NCI-H748 (cell line): ENCODE measurements around the gene SERPINB6.
"Not testable (repeated sequence)": the region's sequence is repeated elsewhere in the genome, so short reads cannot be mapped to it uniquely, and the experiment has no call there.

Source experiments
- DNase-seq: peaks from one replicate; lab custom pipeline; 2025; ENCODE audit not compliant: unreplicated experiment; lab: John Stamatoyannopoulos, UW

SERPINB6 gene

GRCh38 chr6:2959909-2960719 is 11.3 kb downstream of the SERPINB6 start:
- DNase-seq: no peak

DNA sequence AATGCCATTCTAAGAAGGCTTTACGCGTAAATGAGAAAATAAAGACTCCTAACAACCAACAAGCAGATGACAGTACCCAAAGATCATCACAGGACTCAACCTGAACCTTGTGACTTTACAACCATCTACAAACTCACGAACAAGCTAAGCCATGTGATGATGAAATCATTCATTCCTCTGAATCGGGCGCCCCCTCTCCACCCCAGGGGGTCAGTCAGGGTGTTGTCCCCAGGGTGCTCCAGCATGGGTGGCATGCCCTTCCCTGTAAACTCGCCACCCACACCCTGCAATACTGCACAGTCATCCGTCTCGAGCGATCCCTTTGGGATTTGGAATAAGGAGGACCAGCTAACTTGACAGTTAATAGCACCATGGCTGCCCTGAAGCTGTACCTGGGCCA is 12.6 kb downstream of the SERPINB6 start:
- DNase-seq: no peak

DNA sequence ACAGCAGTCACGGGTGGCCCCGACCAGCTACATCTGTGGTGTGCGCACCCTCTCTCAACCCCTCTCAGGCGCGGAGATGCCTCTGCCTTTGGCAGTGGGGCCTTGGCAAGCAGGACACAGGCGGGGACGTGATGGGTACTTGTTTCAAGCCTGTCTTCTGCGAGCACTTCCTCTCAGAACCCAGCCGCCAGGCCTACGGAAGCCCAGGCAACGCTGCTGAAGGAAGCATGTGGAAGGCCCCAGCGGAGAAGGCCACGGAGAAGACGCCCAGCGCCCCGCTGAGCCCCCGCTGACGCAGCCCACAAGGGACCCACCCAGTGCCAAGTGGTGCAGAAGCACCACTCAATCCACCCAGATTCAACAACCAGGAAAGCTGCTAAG is 13.0 kb downstream of the SERPINB6 start:
- DNase-seq: no peak

- DNase-seq: no peak
Observed at GRCh38 chr6:2957696-2958330, 13.6 kb downstream of the SERPINB6 start.

- DNase-seq: no peak
Observed at GRCh38 chr6:2956930-2957685, 14.3 kb downstream of the SERPINB6 start.

- DNase-seq: no peak
Observed at GRCh38 chr6:2953098-2953497, 18.3 kb downstream of the SERPINB6 start.

GRCh38 chr6:2952557-2953095 is 18.7 kb downstream of the SERPINB6 start:
- DNase-seq: peak; percentile 88

DNA sequence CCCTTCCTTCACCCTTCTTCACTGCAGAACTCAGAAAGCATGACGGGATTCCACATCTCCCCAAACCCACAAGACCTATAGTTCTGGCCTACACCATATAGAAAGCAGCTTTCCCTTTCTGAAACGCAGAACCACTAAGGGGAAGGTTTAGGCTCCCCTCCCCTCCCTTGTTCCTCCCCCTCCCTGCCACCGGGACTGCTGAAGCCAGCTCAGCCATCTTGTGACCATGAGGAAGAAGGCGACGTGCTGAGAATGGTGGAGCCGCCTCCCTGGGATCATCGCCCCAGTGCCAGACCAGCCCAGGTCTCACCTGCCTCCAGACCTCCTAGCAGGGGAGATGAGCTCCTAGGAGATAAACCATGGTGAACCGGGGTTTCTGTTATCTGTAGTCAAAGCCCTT is 19.6 kb downstream of the SERPINB6 start:
- no peak for DNase-seq

GRCh38 chr6:2950713-2951112 is 20.7 kb downstream of the SERPINB6 start:
- DNase-seq: no peak

- no peak for DNase-seq
Observed at GRCh38 chr6:2949536-2950083, 21.8 kb downstream of the SERPINB6 start.

- no peak for DNase-seq
Observed at GRCh38 chr6:2949121-2949520, 22.2 kb downstream of the SERPINB6 start.

DNA sequence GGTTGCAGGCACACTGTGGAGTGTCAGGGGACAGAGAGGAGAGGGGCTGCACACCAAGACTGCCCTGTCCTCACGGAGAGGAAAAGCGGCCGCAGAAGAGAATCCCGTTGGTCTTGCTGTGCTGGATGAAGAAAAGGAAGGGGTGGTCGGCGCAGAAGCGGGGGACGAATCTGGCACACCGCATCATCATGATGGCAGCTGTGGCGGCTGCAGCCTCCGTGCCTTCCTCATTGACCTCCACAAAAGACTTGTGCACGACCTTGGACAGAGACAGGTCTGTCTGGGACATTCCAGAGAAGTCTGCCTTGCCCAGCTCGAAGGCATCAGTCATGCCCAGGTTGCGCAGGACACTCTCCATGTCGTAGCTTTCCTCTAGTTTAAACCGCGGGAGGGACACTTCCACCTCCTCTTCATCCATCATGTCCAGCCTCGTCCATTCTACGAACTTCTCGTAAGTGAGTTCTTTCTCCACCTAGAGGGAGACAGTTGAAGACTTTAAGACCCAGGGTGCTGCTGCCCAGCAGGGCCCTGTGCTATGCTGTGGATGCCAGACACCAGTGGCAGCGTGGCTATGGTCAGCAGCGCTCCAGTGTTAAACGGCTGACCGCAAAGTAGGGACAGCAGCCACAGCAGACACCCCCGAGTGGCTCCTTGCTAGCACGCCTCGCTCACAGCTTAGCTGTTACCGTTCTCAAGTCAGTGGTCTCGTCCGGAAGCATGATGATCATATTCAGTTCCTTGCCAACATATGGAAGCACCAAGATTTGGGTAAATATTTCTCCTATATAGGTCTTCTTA is 22.9 kb downstream of the SERPINB6 start:
- DNase-seq: no peak

DNA sequence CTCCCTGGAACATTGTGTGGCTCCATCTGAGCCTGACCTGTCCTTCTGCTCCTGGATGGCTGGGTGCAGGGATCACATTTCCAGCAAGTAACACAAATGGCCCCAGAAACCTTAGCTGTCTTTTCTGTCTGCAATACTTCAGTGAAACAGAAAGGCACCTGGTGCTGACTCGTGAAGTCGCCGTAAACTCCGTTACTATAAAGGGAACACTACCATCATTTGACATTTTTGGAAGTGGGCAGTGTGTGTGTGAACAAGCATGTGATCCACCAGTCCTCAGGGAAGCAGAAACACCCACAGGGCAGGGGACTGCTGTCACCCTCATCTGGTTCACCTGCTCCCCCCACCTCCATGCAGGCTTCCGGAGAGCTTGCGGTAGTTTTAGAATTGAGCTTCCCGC is 23.9 kb downstream of the SERPINB6 start:
- DNase-seq: no peak

DNA sequence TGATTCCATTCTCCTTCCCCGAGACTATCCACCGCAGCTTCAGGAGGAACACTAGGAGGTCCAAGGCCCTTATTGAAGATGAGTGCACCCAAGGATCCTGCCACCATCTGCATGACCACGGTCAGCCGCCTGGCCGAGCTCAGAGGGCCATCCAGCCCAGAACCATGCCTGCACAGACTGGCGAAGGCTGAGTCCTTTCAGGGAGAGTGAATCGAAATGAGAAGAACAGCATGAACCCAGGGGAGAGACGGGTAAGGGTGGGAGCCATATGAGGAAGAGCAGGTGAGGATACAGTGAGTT is 26.3 kb downstream of the SERPINB6 start:
- no peak for DNase-seq

DNA sequence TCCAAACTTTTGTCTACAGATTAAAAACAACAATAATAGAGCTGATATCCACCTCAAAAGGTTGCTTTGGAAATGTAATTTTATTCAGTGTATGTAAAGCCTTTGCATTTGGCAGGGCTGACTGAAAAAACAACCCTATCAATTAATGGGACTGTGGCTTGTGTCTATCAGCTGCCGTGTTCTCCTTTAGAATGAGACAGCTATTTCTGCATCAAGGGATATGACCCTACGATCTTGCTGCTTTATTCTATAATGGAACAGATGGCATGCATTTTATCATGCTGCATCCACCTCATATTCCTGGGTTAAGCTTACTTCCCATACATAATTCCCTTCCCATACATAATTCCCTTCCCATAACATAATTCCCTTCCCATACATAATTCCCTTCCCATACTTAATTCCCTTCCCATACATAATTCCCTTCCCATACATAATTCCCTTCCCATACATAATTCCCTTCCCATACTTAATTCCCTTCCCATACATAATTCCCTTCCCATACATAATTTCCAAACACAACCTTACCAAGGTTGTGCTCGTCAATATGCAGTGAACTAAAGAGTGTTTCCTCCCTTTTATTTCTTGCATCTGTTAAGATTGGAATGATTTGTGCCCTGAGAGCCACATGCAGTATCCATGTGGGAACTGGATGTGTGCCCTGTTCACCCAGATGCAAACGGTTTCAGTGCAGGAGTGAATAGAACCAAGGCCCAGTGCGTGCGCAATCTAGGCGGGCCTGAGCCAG is 26.8 kb downstream of the SERPINB6 start:
- DNase-seq: no peak

DNA sequence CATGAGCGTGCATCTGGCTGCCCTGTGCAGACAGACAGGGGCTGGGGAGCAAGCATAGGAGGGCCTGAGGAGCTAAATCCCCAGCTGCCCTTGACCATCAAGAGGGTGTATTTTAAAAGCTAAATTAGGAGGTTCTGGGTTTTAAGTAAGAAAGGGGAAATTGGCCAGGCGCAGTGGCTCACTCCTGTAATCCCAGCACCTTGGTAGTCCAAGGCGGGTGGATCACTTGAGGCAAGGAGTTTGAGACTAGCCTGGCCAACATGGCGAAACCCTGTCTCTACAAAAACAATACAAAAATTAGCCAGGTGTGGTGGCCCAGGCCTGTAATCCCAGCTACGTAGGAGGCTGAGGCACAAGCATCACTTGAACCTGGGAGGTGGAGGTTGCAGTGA is 27.8 kb downstream of the SERPINB6 start:
- no peak for DNase-seq

DNA sequence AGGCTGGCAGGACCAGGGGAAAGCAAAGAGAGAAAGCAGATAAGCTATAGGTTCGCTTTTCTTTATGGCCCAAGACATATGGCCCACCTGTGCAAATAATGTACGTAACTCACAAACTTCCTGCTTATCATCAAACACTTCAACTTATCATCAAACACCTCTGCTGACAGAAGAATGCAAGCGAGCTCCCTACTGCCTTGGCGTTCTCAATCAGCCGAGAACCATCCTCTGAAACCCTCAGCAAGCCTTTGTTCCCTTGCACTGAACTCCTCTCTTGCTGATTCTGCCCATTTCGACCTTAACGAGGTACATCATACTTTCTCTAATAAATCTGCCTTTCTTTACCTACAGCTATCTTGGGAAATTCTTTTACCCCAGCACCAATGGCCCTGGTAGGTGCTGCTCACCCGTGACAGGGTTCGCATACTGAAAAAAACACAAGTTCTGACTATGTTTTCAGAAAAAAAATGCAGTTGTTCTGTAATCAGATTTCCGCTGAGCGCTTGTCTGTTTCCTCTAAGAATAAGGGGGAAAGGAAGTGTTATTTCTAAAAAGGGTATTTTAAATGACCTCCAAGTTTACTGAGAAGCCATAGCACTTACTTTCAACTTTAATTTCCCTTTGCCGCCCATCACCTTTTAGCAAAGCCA is 28.3 kb downstream of the SERPINB6 start:
- no peak for DNase-seq

GRCh38 chr6:2942116-2942515 is 29.3 kb downstream of the SERPINB6 start:
- DNase-seq: not testable (repeated sequence)

GRCh38 chr6:2940851-2941250 is 30.5 kb downstream of the SERPINB6 start:
- DNase-seq: no peak
